Measurements from ENCODE around the gene EEF1G.
"Not testable (repeated sequence)": the region's sequence is repeated elsewhere in the genome, so short reads cannot be mapped to it uniquely, and the experiment has no call there.

The EEF1G gene, protein sequence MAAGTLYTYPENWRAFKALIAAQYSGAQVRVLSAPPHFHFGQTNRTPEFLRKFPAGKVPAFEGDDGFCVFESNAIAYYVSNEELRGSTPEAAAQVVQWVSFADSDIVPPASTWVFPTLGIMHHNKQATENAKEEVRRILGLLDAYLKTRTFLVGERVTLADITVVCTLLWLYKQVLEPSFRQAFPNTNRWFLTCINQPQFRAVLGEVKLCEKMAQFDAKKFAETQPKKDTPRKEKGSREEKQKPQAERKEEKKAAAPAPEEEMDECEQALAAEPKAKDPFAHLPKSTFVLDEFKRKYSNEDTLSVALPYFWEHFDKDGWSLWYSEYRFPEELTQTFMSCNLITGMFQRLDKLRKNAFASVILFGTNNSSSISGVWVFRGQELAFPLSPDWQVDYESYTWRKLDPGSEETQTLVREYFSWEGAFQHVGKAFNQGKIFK

DNA sequence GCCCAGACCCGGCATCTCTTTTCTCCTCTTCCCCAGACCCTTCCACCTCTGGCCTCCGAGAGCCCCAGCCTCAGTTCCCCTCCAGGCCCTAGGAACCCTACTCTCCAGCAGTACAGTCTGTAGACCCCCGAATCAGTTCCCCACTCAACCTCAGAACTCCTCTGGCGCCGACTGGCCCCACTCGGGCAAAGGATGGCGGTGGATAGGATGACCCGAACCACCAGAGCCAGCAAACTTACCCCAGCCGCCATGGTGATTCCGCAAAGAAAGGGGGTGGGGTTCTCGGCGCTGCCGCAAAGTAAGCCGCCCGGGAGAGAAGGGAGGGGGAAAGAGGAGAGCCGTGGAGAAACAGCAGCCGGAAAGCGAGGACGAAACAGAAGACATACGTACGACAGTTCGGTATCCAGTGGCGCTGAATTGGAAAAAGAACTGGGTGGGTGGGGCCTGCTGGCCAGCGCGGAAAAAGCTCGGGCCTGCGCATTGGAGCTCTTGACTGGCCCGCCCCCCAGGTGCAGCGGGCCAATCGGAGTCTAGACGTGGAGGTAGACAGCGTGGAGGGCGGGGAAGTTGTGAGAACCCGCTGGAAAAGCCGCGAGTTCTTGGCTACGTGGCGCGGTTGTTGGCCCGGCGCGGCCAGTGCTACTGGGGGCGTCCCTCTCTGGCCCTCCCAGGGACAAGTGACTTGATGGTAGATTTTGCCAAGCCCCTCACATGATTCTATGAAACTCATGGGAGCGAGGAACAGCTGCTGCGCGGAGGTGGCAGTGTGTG lies at the start of gene EEF1G:
TSS of gene EEF1G (minus strand) at position 300 of the 771 bp plus-strand sequence. CDS start at position 251, 49 bp downstream.
- Mint-ChIP-seq H3K4me1 (peaks cover 56% of the 10 kb centered on the region), H3K9me3 (no peaks in the 10 kb centered on the region), H3K36me3 (ENCODE audit: low read depth) (peaks cover 64% of the 10 kb centered on the region), H3K27ac (peak within 1 kb of the TSS; percentile 98), H3K27me3 (no peaks in the 10 kb centered on the region), H3K4me3 (peak within 1 kb of the TSS; percentile 99)
- DNase-seq (peak; percentile 97), ATAC-seq (peak; percentile 92)

DNA sequence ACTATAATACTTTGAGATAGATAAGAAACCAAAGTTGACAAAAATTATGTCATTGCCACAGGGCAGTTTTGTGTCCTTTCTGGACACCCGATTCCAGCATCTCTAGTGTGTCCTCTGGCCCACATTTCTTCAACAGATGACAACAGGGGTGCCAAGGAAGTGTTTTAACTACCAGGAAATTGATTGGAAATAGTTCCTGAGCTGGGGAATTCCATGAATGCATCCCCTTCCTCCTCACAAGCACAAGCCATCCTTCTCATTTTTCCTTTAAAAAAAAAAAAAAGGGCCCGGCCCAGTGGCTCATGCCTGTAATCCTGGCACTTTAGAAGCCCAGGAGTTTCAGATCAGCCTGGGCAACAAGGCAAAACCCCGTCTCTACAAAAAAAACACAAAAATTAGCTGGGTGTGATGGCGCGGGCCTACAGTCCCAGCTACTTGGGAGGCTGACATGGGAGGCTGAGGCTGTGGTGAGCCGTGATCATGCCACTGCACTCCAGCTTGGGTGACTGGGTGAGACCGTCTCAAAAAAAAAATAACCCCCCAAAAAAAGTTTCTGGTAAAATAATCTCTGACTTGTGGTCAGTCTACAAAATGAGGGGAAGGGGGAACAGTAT lies 48.9 kb upstream of the EEF1G start:
- ATAC-seq (no peak), DNase-seq (no peak)
- Mint-ChIP-seq H3K4me3 (peak overlapping the region; percentile 97), H3K36me3 (ENCODE audit: low read depth) (peaks cover 36% of the 10 kb centered on the region), H3K9me3 (no peaks in the 10 kb centered on the region), H3K27ac (peak overlapping the region; percentile 97), H3K27me3 (no peaks in the 10 kb centered on the region), H3K4me1 (peaks cover 28% of the 10 kb centered on the region)

DNA sequence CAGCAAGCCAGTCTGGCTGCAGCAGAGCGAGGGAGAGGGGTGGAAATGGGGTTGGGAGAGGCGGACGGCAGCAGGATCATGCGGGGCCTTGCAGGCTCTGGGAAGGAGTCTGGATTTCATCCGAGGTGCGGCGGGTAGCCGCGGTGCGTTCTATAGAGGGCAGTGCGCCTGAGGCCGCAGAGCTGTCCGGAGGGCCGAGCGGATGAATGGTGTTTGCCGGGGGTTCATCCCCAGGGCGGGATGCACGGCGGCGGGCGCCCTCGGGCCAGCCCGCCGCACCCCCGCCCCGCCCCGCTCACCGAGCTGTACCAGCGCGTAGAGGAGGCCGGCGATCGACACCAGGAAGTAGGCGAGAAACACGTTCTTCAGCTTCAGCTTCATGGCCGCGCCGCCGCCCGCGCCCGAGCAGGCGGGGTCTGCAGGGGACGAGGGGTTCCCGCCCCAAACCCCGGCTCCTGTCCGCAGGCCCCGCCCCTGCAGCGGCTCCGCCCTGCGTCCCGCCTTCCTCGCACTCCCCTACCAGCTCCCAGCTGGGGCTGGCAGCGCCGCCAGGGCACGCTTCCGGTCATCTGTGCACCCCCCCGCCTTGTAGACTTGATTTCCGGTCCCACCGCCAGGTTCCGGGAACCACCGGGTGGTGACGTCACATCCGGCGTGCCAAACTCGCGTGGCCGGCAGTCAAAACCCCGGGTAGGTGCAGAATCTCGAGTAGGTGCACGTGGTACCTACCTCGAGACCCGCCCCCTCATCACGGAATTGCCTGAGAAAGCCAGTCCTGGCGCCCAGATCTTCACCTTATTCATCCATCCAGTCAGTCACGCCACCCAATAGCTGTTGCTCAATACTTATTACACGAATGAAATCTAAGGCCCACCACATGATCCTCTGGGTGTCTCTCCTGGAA lies 48.1 kb upstream of the EEF1G start, which contains the start of gene B3GAT3:
TSS of gene B3GAT3 (minus strand) at position 420 of the 904 bp plus-strand sequence. CDS start at position 381, 39 bp downstream.
- Mint-ChIP-seq H3K36me3 (ENCODE audit: low read depth) (peaks cover 32% of the 10 kb centered on the region), H3K27me3 (no peaks in the 10 kb centered on the region), H3K27ac (peak within 1 kb of the TSS; percentile 97), H3K4me3 (peak within 1 kb of the TSS; percentile 97), H3K4me1 (peaks cover 28% of the 10 kb centered on the region), H3K9me3 (no peaks in the 10 kb centered on the region)
- DNase-seq (peak; percentile 98), ATAC-seq (peak; percentile 96)

DNA sequence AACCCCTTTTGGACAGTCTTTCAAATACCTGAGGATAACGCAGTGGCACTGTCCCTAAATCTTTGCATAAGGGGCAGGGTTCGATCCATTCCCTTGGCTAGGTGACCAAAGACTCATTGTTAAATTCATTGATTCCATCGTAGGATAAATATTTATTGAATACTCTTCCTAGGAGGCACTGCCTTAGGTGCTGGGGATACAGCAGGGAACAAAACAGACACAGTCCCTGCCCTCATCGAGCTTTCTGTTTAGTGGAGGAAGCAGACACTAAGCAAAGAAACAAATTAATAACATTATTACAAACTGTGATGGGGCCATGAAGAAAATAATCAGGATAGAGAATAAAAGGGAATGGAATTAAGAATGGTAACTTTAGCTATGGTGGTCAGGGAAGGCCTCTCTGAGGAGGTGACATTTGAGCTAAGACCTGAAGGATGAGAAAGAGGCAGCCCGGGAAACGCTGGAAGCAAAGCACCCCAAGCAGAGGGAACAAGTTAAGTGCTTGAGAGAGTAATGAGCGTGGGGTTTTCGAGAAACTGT lies 47.4 kb upstream of the EEF1G start:
- no peak for DNase-seq
- no peak for ATAC-seq

DNA sequence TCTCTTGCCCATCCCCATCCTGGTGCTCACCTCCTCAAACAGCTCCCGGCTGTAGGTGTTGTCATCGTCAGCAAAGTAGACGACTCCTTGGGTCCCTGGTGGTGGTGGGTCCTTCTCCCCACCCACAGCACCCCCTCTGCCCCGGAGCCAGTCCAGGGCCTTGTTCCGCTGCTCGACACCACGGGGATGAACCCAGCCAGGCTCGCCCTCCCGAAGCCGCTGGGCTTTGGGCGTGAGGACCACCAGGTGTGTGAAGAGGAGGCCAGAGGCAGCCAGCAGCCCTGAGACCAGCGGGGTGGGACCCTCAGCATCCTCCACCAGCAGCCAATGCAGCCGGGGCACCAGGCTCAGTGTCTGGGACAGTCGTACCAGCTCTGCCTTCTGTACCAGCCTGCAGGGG lies 43.3 kb upstream of the EEF1G start:
- H3K36me3 Mint-ChIP-seq (ENCODE audit: low read depth): peaks cover 19% of the 10 kb centered on the region
- H3K4me1 Mint-ChIP-seq: peaks cover 38% of the 10 kb centered on the region
- H3K27me3 Mint-ChIP-seq, ATAC-seq, H3K4me3 Mint-ChIP-seq, H3K27ac Mint-ChIP-seq, H3K9me3 Mint-ChIP-seq, DNase-seq: not testable (repeated sequence)

More for the DNA sequence above, 47.4 kb upstream of the EEF1G start:
- H3K9me3 Mint-ChIP-seq: no peaks in the 10 kb centered on the region
- H3K27ac Mint-ChIP-seq: peak overlapping the region; percentile 95
- H3K27me3 Mint-ChIP-seq: no peaks in the 10 kb centered on the region
- peaks cover 30% of the 10 kb centered on the region for H3K36me3 Mint-ChIP-seq (ENCODE audit: low read depth)
- peak overlapping the region; percentile 97 for H3K4me3 Mint-ChIP-seq
- peaks cover 28% of the 10 kb centered on the region for H3K4me1 Mint-ChIP-seq

DNA sequence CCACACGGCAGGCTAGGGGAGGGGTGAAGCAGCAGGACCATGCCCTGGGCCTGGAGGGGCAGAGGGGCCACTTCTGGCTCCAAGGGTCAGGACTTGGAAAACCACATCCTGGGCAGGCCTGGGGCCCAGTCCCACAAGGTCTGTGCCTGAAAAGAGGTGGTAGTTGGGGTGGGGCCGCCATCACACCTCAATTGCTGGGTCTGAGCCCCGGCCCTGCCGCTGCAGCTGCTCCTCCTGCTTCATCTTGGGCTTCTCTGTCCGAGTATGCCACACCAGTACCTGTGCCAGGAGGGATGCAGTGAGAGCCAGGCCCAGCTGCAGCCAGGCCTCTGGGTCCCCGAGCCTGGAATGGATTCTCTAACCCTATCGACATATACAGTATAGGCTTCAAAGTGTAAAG lies 41.8 kb upstream of the EEF1G start:
- no peak for ATAC-seq
- Mint-ChIP-seq H3K36me3 (ENCODE audit: low read depth) (peaks cover 12% of the 10 kb centered on the region), H3K4me1 (peaks cover 39% of the 10 kb centered on the region), H3K9me3 (no peaks in the 10 kb centered on the region), H3K27ac (no peak overlapping the region), H3K4me3 (no peak overlapping the region), H3K27me3 (no peaks in the 10 kb centered on the region)
- DNase-seq: no peak

DNA sequence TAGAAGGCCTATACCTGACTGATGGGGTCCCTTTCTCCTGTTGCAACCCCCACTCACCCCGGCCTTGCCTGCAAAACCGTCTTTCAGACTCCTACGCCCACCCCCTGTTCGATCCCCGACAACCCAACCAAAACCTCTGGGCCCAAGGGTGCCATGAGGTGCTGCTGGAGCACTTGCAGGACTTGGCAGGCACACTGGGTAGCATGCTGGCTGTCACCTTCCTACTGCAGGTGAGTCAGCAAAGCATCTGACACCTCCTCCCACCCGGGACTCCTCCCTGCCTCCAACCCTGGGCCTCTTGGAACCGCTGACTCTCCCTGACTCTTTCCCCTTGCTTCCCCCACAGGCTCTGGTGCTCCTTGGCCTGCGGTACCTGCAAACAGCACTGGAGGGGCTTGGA lies 40.6 kb upstream of the EEF1G start:
- peak; percentile 54 for DNase-seq
- Mint-ChIP-seq H3K27me3 (no peaks in the 10 kb centered on the region), H3K36me3 (ENCODE audit: low read depth) (peaks cover 20% of the 10 kb centered on the region), H3K4me3 (no peak overlapping the region), H3K27ac (peak overlapping the region; percentile 87), H3K9me3 (no peaks in the 10 kb centered on the region), H3K4me1 (peaks cover 42% of the 10 kb centered on the region)
- ATAC-seq: peak; percentile 38

DNA sequence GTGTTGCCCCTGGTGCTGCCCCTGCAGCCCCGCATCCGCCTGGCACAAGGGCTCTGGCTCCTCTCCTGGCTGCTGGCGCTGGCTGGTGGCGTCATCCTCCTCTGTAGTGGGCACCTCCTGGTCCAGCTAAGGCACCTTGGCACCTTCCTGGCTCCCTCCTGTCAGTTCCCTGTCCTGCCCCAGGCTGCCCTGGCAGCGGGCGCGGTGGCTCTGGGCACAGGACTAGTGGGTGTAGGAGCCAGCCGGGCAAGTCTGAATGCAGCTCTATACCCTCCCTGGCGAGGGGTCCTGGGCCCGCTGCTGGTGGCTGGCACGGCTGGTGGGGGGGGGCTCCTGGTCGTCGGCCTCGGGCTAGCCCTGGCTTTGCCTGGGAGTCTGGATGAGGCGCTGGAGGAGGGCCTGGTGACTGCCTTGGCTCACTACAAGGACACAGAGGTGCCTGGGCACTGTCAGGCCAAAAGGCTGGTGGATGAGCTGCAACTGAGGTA lies 39.6 kb upstream of the EEF1G start:
- peaks cover 44% of the 10 kb centered on the region for H3K4me1 Mint-ChIP-seq
- DNase-seq: no peak
- no peak overlapping the region for H3K4me3 Mint-ChIP-seq

DNA sequence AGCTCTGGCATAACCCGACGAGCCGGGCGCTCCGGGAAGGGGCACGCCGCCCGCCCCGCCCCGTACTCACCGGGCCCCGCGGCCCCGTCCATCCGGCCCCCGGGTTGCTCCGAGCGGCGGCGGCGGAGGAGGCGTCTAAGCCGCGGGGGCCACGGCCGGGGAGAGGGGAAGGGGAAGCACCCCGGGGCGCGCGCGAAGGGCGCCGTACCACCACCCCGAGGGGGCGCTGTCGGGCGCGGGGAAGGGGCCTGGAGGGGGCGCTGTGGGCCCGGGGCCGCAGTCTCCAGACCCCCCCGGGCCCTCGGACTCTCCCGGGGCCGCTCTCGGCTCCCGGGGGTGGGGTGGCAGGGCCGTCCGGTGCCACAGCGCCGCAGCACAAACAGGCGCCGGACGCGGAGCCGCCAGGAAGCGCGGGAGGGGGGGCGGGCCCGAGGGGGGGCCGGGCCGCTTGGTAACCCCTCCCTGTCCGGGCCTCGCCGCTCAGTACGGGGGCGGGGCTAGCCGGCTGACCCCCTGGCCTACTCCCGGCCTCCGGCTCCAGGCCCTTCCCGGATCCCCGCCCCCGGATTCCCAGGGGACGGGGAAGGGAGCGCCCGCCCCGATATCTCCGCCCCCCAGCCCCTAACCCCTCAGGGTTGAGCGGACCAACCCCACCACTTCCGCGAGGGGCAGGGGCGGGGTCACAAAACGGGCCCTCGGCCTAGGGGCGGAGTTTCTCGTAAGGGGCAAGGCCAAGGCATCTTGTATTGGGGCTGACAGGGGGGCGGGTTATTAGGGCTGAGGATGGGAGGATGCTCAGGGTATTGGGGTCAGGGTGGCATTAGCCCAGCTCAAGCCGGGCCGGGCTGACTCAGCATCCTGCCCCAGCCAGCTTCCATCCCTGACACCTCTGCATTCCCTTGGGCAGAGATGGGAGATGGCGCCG lies 38.9 kb upstream of the EEF1G start, which contains the start of the genes EML3 and ROM1:
TSS of gene EML3 (minus strand) at position 410 of the 925 bp plus-strand sequence. CDS start at position 92, 318 bp downstream.
TSS of gene ROM1 (plus strand) at position 892 of the 925 bp plus-strand sequence. CDS start at position 917, 25 bp downstream.
- H3K27me3 Mint-ChIP-seq: no peaks in the 10 kb centered on the region
- H3K9me3 Mint-ChIP-seq: no peaks in the 10 kb centered on the region
- H3K36me3 Mint-ChIP-seq (ENCODE audit: low read depth): peaks cover 27% of the 10 kb centered on the region
- H3K27ac Mint-ChIP-seq: peak within 1 kb of the TSS; percentile 97
- H3K4me1 Mint-ChIP-seq: peaks cover 50% of the 10 kb centered on the region
- ATAC-seq: peak; percentile 73
- DNase-seq: peak; percentile 89
- H3K4me3 Mint-ChIP-seq: peak within 1 kb of the TSS; percentile 94

More for the DNA sequence above, 39.6 kb upstream of the EEF1G start:
- peak overlapping the region; percentile 87 for H3K27ac Mint-ChIP-seq
- H3K36me3 Mint-ChIP-seq (ENCODE audit: low read depth): peaks cover 20% of the 10 kb centered on the region
- no peak for ATAC-seq
- no peaks in the 10 kb centered on the region for H3K9me3 Mint-ChIP-seq
- H3K27me3 Mint-ChIP-seq: no peaks in the 10 kb centered on the region

DNA sequence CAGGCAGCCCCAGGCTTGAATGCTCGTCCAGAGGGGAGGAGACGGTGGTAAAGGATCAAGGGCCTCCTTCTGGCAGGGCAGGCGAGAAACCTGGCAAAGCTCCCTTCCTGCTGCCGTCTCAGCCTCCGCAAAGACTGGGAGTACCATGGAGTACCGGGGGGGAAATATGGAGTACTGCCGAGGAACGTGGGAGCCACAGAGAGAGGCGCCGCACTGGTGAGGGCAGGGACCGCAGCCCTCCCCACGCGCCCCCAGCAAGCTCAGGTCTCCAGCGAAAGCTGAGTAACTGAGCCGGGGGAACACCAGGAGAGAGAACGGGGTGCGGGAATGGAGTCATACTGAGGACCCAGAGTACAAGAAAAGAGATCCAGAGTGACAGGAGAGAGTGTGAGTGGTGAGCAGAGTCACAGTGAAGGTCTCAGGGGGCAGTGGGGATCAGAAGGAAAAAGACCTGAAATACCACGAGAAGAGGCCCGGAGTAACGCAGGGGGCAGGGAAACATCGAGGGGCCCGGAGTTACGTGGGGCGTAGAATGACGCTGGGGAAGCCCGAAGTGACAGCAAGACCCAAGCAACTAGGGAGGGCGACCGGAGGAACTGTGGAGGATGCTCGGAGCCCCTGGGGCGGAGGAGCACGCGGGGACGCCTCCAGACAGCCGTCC lies 38.1 kb upstream of the EEF1G start:
- H3K36me3 Mint-ChIP-seq (ENCODE audit: low read depth): peaks cover 32% of the 10 kb centered on the region
- H3K9me3 Mint-ChIP-seq: no peaks in the 10 kb centered on the region
- H3K4me1 Mint-ChIP-seq: peaks cover 52% of the 10 kb centered on the region
- H3K27me3 Mint-ChIP-seq: no peaks in the 10 kb centered on the region
- ATAC-seq (peak; percentile 44), DNase-seq (peak; percentile 57)
- H3K4me3 Mint-ChIP-seq: peak overlapping the region; percentile 94
- peak overlapping the region; percentile 97 for H3K27ac Mint-ChIP-seq

DNA sequence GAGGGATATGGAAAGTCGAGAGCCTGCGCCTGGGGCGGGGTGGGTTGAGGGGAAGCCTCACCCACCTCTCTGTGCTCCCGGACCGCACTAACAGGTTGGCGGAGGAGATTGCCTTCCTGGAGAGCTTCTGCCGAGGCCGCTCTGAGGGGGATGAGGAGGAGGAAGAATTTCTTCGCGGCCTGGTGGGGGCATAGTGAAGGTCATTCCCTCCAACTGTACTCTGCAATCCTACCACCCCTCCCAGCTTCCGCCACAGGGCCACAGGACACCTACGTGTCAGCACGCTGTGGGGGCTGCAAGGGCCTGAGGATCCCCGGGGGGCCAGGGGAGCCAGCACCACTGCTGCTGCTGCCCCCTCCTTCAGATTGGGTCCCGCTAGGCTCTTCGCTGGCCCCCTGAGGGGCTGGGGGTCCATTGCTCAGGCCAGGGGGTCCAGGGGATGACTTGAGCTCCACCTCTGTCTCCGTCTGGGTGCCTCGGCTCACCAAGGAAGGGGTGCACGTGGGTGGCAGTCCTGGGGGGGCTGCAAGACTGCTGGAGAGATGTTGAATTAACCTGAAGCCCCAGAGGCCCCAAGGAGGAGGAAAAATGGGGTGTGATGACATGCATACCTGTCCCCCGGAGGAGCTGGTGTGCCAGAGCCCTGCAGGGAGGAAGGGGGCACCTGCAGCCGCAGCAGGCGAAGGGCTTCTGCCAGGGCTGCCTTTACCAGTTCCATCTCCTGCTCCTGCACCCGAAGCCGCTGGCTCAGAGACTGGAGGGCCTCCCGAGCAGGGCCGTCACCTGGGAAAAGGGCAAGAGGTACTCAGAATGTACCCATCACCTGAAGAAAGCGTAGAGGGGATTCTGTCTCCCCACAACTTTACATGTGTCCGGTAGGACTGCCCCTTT lies 37.4 kb upstream of the EEF1G start:
- Mint-ChIP-seq H3K36me3 (ENCODE audit: low read depth) (peaks cover 35% of the 10 kb centered on the region), H3K4me1 (peaks cover 52% of the 10 kb centered on the region), H3K9me3 (no peaks in the 10 kb centered on the region), H3K27ac (peak overlapping the region; percentile 97), H3K4me3 (peak overlapping the region; percentile 94), H3K27me3 (no peaks in the 10 kb centered on the region)
- ATAC-seq: no peak
- no peak for DNase-seq
